ENCODE measurements around the gene KDM4B. TPM values are rescaled to one million over a fixed set of nuclear protein-coding genes. Genes with fewer than 3 reads are reported as not detected.

Gene KDM4B
- polyA plus RNA-seq, 1 of the 3 experiments (the other 2 are of a cell fraction): 12.2 TPM

GRCh38 chr19:5130371-5131030 is 161.6 kb downstream of the KDM4B start:
- Histone ChIP-seq H3K4me2 (no peak overlapping the region), H3K79me2 (ENCODE audit: insufficient read depth) (no peaks in the 10 kb centered on the region), H3K9me3 (no peaks in the 10 kb centered on the region), H3K4me3 (ENCODE audit: low read depth in 2 of 2, low read length in 1 of 2) (no peak overlapping the region), H3K36me3 (replicated peaks in 1 of 2; ENCODE audit: control insufficient read depth in 1 of 2, insufficient read depth in 2 of 2, low read length in 1 of 2) (peaks cover 0 to 40% of the 10 kb centered on the region in 2 experiments), H4K20me1 (ENCODE audit: insufficient read depth) (no peaks in the 10 kb centered on the region), H3K27ac (ENCODE audit: low read depth in 2 of 2, low read length in 1 of 2) (no peak overlapping the region), H3K9me2 (no peaks in the 10 kb centered on the region), H3K27me3 (ENCODE audit: insufficient read depth) (no peaks in the 10 kb centered on the region), H2AFZ (ENCODE audit: low read depth) (no peak overlapping the region), H3K4me1 (ENCODE audit: control insufficient read depth in 1 of 2, insufficient read depth in 2 of 2, low read depth in 1 of 2, low read length in 1 of 2) (peaks cover 0 to 11% of the 10 kb centered on the region in 2 experiments; a peak in 1 of 4 replicates), H3F3A (replicated peaks; ENCODE audit: insufficient read depth) (no peaks in the 10 kb centered on the region), H3K9ac (no peak overlapping the region)
- WGBS (ENCODE audit: low lambda C conversion rate): 95% methylated on average over 20 of the region's 27 CpGs
- ChIA-PET POLR2A (no interaction called here), CTCF (no interaction called here)
- no peak for TF ChIP-seq TCF12 (IDR thresholded peaks at IDR 0.05)
- no peak for TF ChIP-seq GABPA (IDR thresholded peaks at IDR 0.05; ENCODE audit: low read depth)
- TF ChIP-seq PBX3 (IDR thresholded peaks at IDR 0.05): no peak
- no peak for TF ChIP-seq GATA2 (CRISPR knock-in tag; IDR thresholded peaks at IDR 0.05)
- TF ChIP-seq TAF1 (IDR thresholded peaks at IDR 0.05; ENCODE audit: borderline replicate concordance, low read depth, low read length): no peak
- no peak for TF ChIP-seq FOXJ3 (CRISPR knock-in tag; IDR thresholded peaks at IDR 0.05)
- TF ChIP-seq RCOR1 (IDR thresholded peaks at IDR 0.05; ENCODE audit: low read length): no peak
- no peak for TF ChIP-seq MXI1 (IDR thresholded peaks at IDR 0.05; ENCODE audit: low read depth, low read length)
- no peak for TF ChIP-seq NFIC (IDR thresholded peaks at IDR 0.05; ENCODE audit: borderline replicate concordance)
- TF ChIP-seq REST (IDR thresholded peaks at IDR 0.05; ENCODE audit: low read depth, low read length): no peak
- no peak for TF ChIP-seq CTCF (IDR thresholded peaks at IDR 0.05)
- TF ChIP-seq MAX (IDR thresholded peaks at IDR 0.05; ENCODE audit: low read depth): no peak
- no peak for TF ChIP-seq MEF2A (IDR thresholded peaks at IDR 0.05; ENCODE audit: borderline replicate concordance, low read depth)
- no peak for TF ChIP-seq POLR2AphosphoS5 (IDR thresholded peaks at IDR 0.05; ENCODE audit: low read depth, low read length)
- no peak for DNase-seq
